HG03159 (cell line): ENCODE data around the gene UPK3A.
"Not testable (repeated sequence)": the region's sequence is repeated elsewhere in the genome, so short reads cannot be mapped to it uniquely, and the experiment has no call there.

ENCODE experiments used
- ATAC-seq: cut with Tn5 transposase; IDR thresholded peaks from one replicate; pipeline ENCODE4 v1.9.1; 2021; ENCODE audit warnings: mild to moderate bottlenecking, moderate library complexity; ENCODE audit not compliant: unreplicated experiment

The UPK3A gene

GRCh38 chr22:45278125-45278524 is 6.6 kb upstream of the UPK3A start:
- no peak for ATAC-seq

DNA sequence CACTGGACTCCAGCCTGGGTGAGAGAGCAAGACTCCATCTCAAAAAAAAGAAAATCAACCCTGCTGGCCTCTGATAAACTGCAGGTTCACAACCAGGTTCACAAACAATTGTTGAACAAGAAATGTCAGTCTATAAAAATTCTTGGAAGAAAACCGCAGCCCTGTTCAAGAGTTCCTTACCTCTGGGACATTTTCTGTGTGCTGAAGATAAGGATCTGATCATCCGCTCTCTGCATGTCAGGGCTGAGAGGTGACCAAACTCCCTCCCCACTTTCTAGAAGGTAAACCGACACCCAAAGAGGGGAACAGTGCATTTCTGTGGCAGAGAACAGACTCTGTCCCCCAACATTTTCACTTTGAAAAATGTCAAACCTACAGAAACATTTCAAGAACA is 4.2 kb upstream of the UPK3A start:
- no peak for ATAC-seq

DNA sequence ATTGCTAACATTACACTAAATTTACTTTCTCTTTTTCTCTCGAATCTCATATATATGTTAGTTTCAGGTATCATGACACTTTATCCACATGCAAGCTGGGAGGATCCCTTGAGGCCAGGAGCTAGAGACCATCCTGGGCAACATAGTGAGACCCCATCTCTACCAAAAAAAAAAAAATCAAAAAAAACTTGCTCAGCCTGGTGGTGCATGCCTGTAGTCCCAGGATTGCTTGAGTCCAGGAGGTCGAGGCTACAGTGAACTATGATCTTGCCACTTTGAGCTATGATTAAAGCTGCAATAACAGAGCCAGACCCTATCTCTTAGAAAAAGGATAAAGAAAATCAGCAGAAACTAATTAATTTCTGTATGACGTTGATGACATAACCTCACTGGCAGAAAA is 3.7 kb upstream of the UPK3A start:
- no peak for ATAC-seq

- no peak for ATAC-seq
Observed at GRCh38 chr22:45285263-45286058, 712 bp downstream of the UPK3A start.

DNA sequence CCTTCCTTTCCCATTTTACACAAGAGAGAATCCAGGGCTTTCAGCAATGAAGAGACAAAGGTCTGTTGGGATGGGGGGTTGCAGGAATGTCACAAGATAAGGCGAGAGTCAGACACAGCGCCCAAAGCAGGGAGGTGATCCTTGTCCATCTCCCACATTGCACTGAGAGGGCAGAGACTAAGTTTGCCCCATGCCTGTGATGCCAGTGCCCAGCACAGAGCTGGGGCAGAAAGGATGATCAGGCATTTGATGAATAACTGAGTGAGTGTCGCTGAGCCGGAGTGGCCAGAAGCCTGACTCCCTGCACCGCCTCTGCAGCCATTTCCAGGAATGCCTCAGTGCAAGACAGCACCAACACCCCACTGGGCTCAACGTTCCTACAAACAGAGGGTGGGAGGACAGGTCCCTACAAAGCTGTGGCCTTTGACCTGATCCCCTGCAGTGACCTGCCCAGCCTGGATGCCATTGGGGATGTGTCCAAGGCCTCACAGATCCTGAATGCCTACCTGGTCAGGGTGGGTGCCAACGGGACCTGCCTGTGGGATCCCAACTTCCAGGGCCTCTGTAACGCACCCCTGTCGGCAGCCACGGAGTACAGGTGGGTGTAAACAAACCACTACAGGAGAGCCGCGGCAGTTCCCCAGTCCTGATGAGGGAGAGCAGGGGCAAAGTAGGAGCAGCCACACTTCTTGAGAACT is 2.3 kb downstream of the UPK3A start:
- ATAC-seq, result no peak

GRCh38 chr22:45290410-45290936 is 5.7 kb downstream of the UPK3A start:
- no peak for ATAC-seq

GRCh38 chr22:45291061-45291930 is 6.5 kb downstream of the UPK3A start:
- no peak for ATAC-seq

DNA sequence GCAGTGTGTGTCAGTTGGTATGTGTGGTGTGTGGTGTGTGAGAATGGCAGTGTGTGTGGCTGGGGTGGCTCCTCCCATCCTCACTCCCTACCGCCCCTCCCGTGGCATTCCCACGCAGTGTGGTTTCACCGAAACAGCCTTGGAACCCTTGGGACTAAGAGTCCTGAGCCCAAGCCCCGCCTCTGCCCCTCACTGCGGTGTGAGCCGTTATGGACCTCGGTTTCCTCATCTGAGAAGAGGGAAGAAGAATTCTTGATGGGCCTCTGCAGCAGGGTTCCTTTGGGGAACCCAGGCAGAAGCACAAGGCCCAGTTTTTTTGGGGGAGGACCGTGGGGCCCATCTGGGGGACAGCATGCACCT is 7.2 kb downstream of the UPK3A start:
- no peak for ATAC-seq

DNA sequence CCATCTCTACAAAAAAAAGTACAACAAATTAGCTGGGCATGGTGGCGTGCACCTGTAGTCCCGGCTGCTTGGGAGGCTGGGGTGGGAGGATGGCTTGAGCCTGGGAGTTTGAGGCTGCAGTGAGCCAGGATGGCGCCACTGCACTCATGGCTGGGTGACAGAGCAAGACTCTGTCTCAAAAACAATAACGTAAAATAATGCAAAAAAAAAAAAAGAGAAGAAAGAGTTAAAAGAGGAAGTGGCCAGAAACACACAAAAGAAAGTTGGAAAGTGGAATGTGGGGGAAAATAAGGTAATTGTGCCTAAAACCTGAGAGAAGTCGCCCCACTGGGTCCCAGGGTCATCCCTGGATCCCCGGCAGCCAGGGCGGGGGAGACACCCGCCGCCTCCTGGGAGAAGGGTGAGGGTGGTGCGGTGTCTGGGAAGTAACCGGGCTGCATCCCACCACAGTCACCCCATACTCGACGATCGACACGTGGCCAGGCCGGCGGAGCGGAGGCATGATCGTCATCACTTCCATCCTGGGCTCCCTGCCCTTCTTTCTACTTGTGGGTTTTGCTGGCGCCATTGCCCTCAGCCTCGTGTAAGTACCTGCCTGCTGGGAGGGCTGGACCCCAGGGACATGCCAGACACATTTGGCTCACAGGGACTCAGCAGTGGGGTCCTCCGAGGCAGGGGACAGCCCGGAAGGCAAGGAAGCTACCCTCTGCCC is 8.1 kb downstream of the UPK3A start:
- no peak for ATAC-seq

- ATAC-seq, result no peak
Observed at GRCh38 chr22:45294030-45294429, 9.3 kb downstream of the UPK3A start.

DNA sequence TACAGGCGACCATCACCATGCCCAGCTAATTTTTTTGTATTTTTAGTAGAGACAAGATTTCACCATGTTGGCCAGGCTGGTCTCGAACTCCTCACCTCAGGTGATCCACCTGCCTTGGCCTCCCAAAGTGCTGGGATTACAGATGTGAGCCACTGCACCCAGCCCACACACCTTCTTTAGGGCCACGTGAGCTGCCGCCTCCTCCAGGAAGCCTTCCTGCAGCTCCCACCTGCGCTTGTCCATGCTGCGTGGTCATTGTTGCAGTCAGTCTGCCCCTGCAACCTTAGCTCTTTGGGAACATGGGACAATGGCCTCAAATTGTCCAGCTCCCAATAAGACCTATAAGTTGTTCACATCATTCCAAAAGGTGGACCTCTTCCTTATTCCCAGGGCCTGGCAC is 10.3 kb downstream of the UPK3A start:
- not testable (repeated sequence) for ATAC-seq

DNA sequence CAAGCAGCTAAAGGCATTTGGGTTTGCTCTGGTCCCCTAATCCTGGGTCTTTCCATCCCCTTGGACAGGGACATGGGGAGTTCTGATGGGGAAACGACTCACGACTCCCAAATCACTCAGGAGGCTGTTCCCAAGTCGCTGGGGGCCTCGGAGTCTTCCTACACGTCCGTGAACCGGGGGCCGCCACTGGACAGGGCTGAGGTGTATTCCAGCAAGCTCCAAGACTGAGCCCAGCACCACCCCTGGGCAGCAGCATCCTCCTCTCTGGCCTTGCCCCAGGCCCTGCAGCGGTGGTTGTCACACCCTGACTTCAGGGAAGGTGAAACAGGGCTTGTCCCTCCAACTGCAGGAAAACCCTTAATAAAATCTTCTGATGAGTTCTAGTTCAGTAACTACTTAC is 10.7 kb downstream of the UPK3A start:
- no peak for ATAC-seq

DNA sequence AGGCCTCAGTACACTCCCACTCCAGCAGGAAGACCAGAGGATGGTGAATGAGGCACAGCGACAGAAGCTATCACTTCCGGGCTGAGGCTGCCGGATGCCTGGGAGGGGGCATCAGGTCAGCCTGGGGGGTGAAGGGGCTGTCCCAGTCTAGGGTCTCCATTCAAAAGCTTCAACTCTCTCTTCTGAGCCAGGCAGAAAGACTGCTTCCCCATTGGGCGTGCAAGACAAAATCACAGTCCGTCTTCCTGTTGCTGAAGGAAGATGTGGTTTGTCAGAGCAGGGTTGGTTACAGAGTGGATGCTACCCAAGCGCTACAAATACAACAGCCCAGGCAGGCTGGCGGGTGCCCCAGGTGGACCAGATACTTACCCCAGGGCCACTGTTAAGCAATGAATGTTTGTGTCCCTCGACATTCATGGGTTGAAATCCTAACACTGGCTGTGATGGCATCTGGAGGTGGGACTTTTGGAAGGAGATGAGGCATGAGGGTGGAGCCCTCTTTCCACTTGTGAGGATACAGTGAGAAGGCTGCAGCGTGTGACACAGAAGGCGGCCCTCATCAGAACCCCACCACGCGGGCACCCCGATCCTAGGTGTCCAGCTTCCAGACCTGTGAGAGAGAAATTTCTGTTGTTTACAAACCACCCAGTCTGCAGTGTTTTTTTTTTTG is 12.0 kb downstream of the UPK3A start:
- no peak for ATAC-seq

DNA sequence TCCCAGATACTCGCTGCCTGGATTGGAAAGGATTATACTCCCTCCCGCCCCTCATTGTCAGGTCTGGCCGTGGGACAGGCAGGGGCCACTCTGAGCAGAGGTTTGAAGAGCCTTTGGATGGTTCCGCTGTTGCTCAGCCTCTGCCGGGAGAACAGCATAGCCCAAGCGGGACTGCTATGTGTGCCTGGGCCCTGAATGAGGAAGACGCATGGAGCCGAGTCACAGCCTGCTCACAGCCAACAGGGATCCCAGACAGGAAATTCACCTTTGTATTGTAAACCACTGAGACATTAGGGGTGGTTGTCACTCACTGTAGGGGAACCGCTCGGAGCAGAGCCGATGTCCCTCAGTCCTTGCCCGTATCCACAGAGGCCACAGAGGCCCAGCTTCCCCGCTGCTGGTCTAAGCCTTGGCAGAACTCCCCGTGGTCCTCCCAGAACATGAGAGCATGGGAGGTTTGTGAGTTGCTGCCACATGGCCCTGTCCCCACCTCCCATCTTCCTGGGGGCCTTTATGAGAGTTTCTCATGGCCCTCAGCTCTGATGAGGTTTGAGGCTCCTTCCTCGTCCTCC is 14.3 kb downstream of the UPK3A start:
- ATAC-seq, result no peak

DNA sequence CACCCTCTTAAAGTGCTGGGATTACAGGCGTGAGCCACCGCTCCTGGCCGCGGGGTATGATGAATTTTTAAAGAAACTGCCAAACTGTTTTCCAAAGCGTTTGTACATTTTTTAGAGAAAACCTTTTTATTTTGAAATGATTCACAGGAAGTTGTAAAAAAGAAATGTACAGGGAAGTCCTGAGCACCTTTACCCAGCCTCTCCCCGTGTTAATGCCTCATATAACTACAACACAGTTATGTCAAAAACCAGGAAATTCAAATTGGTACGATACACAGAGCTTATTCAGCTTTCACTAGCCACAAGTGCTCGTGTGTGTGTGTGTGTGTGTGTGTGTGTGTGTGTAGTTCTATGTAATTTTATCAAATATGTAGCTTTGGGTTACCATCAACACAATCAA is 18.0 kb downstream of the UPK3A start:
- ATAC-seq, result no peak

DNA sequence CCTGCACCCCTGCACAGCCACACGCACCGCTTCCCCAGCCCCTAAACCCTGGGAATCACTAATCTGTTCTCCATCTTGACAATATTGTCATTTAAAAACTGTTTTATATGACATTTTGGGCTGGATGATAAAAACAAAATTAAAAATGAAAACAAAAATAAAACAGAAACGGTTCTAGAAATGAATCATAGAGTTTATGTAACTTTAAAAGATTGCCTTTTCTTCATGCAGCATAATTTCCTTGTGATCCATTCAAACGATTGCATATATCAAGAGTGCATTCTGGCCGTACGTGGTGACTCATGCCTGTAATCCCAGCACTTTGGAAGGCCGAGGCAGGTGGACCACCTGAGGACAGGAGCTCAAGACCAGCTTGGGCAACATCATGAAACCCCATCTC is 18.4 kb downstream of the UPK3A start:
- ATAC-seq, result no peak

DNA sequence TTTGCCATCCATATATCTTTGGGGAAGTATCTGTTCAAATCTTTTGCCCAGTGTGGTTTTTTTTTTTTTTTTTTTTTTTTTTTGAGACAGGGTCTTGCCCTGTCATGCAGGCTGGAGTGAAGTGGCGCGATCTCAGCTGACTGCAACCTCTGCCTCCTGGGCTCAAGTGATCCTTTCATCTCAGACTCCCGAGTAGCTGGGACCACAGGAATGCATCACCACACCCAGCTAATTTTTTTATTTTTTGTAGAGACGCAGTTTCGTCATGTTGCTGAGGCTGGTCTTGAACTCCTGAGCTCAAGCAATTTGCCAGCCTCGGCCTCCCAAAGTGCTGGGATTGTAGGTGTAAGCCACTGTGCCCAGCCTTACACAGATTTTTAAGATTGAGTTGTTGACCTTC is 20.2 kb downstream of the UPK3A start:
- ATAC-seq, result no peak

GRCh38 chr22:45305456-45306075 is 20.8 kb downstream of the UPK3A start:
- no peak for ATAC-seq

- no peak for ATAC-seq
Observed at GRCh38 chr22:45306139-45306538, 21.4 kb downstream of the UPK3A start.
